Stimulated activated CD8-positive, alpha-beta memory T cell treated with anti-CD3 and anti-CD28 coated beads, Interleukin-4, amount 100 ng/mL, for 1 hour (primary cell): ENCODE data around the gene NEMP1.
"Not testable (repeated sequence)": the region's sequence is repeated elsewhere in the genome, so short reads cannot be mapped to it uniquely, and the experiment has no call there.

Experiments
- DNase-seq, 2 donors: peaks; one replicate each; pipeline ENCODE4 v3.0.0-alpha.2; 2020; ENCODE audit warnings: low read depth in 2 of 2, low spot score in 1 of 2

The NEMP1 gene

DNA sequence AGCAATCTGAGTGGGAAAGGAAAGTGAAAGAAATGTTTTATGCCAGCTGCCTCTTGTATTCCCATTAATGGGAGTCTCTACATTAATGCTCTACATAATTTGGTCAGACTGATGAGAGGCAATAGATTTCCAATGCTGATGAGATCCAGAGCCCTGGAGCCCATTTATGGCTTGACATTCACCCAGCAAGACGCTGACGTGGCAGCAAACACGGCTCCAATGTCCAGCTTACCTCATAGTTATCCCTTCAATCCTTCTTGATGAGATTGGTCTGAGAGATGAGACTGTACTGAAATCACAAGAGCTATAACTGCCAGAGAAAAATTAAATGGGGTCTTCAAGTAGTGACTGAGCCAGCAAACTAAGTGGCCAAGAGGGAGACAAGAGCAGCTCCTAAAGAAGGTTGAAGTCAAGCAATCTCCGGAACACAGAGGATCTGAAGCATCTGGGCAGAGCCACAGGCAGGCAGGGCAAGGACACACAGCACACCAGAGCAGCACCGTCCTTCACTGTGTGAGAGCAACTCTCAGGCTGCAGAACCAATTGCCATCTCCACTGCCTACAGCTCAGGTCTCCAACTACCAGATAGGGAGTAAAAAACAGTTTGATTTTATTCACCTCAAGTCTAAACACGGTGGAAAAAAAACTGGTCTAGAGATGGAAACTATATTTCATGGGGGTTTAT, 21.4 kb downstream of the NEMP1 start:
- no peak for DNase-seq

DNA sequence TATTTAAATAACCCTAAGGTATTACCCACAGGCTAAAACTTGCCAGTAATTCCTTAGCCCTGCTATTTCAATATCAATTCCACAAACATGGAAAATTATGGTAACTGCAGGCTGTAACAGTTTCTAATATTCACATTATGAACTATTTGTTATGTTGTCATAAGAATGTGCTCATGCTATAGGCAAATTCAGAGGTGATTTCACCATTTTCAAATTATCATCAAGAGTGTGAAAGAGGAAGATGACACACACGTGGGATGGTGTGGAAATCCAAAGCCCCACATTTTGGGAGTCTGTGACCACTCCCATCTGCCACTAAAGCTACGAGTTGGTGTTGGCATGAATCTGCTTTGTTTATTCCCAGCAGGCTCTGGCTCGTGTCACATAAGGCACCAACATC, 22.8 kb downstream of the NEMP1 start:
- no peak for DNase-seq

DNA sequence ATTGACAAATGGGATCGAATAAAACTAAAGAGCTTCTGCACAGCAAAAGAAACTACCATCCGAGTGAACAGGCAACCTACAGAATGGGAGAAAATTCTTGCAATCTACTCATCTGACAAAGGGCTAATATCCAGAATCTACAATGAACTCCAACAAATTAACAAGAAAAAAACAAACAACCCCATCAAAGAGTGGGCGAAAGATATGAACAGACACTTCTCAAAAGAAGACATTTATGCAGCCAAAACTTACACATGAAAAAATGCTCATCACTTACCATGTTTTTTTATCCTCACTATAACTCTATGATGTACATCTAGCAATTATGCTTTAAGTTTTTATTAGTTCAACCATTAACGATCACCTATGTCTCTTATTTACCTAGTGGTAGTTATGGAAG, 24.7 kb downstream of the NEMP1 start:
- not testable (repeated sequence) for DNase-seq

DNA sequence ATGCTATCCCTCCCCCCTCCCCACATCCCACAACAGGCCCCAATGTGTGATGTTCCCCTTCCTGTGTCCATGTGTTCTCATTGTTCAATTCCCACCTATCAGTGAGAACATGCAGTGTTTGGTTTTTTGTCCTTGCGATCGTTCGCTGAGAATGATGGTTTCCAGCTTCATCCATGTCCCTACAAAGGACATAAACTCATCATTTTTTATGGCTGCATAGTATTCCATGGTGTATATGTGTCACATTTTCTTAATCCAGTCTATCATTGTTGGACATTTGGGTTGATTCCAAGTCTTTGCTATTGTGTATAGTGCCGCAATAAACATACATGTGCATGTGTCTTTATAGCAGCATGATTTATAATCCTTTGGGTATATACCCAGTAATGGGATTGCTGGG, 25.4 kb downstream of the NEMP1 start:
- DNase-seq = not testable (repeated sequence)

DNA sequence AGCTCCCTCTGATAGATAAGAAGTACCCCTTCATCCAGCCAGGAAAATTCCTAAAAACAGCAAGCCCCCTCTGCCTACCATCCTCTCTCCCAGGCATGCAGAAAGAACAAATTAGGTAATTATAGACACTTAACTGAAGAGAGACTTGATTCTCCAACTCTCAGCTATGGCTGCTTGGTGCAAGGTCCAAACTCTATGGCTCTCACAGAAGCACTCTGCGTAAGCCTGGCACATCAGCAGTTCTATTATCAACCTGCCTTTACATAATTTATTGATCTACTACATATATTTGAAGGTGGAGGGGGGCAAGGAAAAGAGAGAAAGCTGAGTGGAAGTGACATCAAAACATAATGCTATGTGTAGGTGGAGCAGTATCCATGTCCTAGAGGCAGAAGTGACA, 27.6 kb downstream of the NEMP1 start:
- no peak for DNase-seq

DNA sequence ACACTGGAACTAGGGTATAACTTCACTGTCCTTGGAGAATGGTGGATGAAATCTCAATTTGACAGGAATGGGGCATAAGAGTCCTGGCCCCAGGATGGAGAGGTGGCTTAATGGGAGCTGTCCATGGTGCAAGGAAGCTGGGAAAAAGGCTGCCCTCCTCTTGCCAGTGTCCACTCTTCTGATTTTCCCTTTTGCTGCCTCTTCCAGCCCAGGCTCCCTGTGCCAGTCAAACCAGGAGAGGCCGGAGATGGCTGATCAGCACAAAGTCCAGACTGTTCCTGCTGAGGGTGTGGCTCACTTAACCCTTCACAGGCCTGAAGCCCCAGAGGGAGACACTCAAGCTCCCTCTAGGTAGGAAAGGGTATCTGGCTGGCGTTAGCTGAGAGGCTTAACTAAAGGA, 28.7 kb downstream of the NEMP1 start, which contains the start of gene MYO1A:
TSS of gene MYO1A (minus strand) at position 240 of the 400 bp plus-strand sequence. CDS start 1,806 bp downstream, outside the sequence.
- DNase-seq = no peak

DNA sequence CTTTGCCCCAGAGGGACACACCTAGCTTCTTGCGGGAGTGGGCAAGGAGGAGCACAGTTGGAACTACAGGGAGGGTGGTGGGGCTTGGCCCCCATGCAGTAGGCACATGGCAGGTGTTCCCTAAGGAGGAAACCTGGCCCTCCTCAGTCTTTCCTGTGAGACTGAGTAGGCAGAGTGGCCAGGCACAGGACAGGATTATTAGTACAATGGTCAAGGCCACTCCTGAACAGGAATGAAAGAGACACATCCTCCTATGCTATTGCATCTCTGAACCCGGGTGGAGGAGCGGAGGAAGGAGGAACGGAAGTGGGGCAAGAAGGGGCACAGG, 29.5 kb downstream of the NEMP1 start:
- no peak for DNase-seq

DNA sequence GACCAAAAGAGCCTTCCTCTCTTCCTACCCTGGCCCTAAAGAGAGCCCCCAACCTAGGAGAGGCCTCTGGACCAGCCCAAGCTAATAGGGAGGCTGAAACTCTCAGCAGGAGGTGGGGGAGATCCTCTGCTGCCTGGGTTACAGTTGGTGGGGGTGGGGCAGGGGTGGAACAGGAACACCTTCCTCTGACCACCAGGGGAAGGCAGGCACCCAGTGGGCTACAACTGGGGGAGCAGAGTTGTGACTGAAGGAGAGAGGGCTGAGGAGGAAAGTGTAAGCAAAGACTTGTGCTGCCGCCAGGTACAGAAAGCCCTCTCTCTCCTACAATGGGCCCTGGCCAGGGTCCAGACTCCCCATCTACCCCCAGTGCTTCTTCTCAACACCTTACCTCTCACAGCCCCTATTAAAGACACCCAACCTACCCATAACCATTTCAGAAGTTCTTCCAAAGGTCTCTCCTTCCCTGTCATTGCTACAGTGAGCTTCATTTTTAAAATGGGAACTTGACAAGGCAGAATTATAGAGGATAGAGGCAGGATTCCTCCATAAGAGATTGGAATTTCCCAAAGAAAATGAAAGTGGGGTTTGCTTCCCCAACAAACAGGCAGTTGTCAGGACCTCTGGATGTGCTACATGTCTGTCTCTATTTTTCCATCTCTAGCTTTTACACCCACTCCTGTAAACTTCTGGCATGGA, 30.0 kb downstream of the NEMP1 start:
- DNase-seq = no peak

DNA sequence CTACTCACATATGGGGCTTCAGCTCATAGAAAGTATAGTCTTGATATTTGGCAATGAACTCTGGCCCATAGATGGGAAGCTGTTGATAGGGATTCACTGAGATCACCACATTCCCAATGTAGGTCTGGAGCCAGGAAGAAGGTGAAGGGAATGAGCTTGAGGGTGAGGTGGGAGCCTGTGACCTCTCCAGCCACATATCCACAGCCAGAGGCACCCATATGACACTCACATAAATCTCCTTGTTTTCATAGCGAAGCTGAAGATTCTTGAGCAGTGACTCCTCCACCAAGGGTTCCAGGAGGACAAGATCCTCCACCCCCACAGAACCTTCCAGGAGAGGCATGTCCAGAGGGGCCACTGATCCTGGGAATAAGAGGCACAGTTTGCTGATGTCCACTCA, 30.6 kb downstream of the NEMP1 start:
- no peak for DNase-seq

DNA sequence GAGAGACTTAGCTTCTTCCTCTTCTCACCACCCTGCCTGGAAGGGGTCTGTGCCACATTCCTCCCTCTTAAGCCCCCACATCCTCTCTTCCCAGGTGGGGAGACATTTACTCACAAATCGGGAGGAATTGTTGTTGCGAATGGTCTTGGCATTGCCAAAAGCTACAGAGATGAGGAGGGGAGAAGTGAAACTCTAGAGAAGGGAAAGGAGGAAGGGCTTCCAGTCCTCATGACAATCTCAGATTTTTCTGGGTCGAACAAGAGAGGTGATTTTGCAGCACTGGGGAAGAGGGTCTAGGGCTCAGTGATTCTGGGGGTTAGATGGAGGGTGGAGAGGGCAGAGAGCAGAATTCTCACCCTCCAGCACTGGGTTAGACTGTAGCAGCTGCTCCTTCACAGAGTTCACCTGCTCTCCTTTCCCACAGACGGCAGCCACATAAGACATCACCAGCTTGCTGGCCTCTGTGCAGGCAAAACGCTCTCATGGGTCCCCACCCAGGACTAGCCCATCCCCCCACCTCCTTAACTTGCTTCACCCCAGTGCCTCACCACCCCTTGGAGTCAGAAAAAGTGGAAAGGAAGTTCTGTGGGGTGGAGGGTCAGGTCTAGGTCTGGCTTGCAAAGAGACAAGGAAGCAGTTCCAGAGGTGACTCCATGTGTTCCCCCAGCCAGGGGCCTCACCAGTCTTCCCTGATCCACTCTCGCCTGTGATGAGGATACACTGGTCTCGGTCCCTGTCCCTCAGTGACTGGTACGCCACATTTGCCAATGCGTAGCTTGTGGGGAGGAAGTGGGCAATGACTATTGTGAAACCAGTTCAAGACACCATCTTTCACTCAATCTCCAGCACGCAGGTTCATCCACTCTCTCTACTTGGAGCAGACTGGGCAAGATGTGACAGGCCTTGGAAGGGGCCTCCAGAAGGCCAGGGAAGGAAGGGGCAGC, 31.4 kb downstream of the NEMP1 start:
- DNase-seq = no peak

DNA sequence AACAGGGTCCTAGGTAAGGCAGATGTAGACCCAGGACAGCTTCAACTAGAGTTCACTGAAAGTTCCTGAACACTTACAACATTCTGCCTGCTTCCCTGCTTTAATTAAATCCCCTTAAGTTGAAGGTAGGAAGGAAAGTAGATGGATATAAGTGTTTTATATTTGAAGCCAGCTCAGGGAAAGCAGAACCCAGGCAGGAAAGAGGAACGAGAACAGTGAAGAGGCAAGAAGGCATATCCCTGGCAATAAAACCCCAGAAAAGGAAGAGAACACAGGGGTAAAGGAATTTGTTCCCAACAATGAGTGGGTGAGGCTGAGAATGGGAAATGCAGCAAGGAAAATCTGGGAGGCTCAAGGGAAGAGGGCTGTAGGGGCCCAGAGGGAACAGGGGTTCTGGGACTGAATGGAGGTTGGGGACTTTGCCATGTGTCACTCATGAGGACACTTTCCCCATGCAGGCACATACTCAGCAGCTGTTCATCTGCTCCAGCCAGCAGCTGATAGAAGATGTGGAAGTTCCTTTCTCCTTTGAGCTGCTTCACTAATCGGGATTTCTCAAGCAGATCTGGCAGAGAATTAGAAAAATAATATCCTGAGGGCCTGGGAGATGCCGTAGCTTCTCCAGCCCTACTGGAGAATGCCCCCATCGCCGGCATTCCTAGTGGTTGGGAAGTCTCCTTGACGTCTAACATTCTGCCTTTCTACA, 32.4 kb downstream of the NEMP1 start:
- DNase-seq = no peak

DNA sequence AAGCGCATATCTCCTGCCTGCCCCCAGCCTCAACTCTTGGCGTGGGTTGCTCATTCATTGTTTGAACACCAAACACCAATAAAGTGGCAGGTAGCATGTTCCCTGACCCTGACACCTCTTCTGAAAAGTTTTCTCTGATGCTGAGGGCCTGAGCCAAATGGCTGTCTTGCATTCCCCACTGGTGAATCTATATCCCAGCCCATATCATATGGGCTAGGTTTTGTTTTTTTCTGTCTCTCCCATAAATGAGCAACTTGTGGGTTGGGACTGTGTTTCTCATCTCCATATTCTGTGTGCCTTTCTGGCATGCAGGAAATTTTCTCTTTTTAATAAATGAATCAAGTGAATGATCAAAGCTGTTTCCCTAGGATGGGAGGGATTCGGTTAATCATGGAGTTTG, 33.7 kb downstream of the NEMP1 start:
- no peak for DNase-seq

DNA sequence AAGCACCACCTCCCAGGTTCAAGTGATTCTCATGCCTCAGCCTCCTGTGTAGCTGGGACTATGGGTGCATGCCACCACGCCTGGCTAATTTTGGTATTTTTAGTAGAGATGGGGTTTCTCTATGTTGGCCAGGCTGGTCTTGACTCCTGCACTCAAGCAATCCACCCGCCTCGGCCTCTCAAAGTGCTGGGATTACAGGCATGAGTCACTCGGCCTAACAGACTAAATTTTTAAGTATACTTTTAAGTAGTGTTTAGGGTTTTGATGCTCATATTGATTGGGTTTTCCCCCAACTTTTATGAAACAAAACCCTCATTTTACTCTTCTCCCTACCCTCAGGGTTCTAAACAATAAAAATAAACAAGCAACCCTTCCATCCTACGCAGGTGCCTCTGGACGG, 34.1 kb downstream of the NEMP1 start:
- no peak for DNase-seq

DNA sequence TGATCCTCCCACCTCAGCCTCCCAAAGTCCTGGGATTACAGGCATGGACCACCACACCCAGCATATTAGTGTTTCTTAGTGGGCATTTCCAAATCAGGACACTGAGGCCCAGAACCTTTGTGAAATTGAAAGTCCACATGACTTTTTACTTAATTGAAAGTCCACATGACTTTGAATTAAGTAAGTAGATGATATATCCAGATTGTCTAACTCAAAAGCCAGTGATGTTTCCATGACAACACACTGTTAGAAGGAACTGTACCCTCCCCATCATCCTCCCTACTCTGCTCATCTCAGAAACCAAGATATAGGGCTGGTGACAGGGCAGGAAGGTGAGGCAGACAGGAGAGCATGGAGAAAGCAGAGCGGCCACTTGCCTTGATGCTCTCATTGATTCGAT, 35.9 kb downstream of the NEMP1 start:
- no peak for DNase-seq

DNA sequence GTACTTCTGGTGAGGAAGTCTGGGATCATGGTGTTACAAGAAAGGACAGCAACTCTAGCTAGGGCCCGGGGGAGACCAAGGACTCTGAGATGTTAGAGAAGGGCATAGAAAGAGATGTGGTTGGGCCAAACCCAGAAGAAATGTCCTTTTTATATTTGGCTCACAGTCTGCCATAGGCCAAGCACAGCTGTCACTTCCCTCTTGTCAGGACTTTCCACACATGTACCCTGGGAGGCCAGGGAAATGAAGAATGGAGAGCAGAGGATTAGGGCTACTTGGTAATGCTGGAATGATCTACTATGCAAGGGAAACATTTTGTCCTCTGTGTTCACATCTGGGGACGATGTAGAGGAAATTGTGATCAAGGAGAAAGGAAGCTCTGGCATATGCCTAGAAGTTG, 37.8 kb downstream of the NEMP1 start:
- DNase-seq = no peak

DNA sequence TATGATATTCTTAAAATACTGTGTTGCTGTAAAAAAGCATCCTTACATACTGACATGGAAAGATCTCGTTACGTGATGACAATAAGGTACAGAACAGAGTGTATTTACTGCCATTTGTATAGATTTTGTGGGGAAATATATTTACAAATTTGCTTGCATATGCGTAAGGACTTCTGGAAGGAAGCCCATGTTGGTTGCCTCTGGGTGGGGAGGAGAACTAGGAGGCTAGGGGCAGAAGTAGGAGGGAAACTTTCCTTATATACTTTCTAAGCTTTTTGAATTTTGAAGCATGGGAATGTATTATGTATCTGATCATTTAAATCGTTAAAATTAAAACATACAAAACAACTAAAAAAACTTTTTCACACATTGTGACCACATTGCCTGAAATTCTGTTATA, 38.4 kb downstream of the NEMP1 start:
- no peak for DNase-seq

DNA sequence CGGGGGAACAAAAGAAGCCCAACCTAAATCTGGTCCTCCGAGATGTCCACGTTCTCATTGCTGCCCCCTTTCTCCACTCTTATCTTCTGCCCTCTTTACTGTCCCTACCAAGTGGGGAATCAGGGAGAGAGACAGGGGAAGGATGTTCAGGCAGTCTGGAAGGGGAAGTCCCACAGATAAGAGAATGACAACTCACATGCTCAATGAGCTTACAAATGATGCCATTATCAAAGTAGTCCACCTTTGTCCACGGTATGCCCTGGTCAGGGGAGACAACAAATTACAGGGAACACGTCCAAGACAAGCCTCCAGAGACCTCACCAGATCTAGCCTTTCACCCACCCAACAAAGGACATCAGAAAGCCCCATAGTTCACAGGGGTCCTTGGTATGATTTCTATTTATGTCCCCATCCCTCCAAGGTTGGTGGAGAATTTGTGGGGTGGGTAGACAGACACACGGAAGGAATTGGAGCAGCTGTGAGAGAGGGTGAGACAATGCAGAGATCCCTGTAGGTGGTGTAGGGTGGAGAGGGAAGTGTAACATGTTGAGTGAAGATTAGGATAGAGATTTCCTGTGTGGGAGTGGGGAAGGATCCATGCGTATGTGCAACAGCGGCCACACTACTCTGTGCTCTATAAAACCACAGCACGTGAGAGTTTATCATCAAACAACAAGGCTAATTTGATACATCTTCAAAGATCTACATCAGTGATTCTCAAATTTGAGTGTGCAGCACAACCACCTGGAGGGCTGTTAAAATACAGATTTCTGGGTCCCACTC, 39.4 kb downstream of the NEMP1 start:
- DNase-seq = no peak

DNA sequence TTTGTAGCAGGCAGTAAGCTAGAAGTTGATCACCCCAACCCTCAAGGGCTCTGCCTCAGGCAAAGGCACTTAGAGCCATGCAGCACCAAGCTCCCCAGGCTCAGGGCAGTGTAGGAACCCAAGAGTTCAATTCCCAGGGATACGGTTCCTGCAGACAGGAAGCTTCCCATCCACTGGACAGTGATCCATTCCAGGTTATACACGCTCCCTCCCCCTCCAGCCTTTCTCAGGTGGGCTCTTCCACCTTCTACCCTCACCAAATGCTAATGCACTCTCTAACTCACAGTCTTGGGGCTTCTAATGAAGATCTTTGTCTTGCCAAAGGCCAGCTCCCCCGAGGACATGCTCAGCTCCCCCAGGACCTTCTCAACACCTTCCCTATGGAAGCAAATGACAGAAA, 41.3 kb downstream of the NEMP1 start:
- no peak for DNase-seq

DNA sequence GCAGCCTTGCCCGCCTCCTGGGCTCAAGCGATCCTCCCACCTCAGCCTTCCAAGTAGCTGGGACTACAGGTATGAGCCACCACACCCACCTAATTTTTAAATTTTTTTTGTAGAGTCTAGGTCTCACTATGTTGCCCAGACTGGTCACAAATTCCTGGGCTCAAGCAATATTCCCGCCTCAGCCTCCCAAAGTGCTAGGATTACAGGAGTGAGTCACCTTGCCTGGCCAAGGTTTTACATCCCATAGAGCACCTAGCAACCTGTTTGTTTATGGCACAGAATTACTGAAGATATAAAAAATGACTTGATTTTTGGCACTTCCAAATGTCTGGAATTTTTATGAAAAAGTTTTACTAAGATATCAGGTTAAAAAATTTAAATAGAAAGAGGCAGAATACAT, 45.2 kb downstream of the NEMP1 start:
- no peak for DNase-seq

DNA sequence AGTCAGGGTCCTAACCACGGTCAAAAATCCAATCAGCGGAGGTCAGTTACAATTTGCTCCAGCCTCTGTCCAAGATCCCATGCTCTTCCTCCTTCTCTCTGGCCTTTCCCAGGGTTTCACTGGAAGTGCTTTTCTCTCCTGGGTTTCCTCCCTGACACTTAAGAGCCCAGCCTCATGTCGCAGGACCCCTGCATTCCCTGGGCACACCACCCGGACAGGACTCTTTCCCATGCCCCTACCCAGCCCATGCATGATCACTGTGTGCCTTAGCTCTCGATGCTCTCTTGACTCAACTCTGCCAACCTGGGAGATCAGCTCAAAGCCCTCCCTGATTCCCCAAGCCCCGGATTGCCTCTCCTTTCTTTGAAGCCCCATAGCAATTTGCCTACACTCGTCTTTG, 46.8 kb downstream of the NEMP1 start:
- no peak for DNase-seq
